ENCODE results near the gene SHTN1.

The SHTN1 gene

GRCh38 chr10:116875897-116876296 lies 129.1 kb downstream of the SHTN1 start:
- TF ChIP-seq CTCF (IDR thresholded peaks at IDR 0.05; ENCODE audit: low read depth, low read length): no peak
- H3K4me3 ChIP-seq (ENCODE audit: low read depth, low read length): no peak overlapping the region

- H3K4me3 ChIP-seq (ENCODE audit: low read depth, low read length): no peak overlapping the region
- no peak for TF ChIP-seq CTCF (IDR thresholded peaks at IDR 0.05; ENCODE audit: low read depth, low read length)
Observed at GRCh38 chr10:116873134-116873533, 131.9 kb downstream of the SHTN1 start.

- no peak for TF ChIP-seq CTCF (IDR thresholded peaks at IDR 0.05; ENCODE audit: low read depth, low read length)
- H3K4me3 ChIP-seq (ENCODE audit: low read depth, low read length): no peak overlapping the region
Observed at GRCh38 chr10:116870949-116871348, 134.0 kb downstream of the SHTN1 start.

- TF ChIP-seq CTCF (IDR thresholded peaks at IDR 0.05; ENCODE audit: low read depth, low read length): no peak
- H3K4me3 ChIP-seq (ENCODE audit: low read depth, low read length): no peak overlapping the region
Observed at GRCh38 chr10:116868722-116869121, 136.3 kb downstream of the SHTN1 start.

- no peak for TF ChIP-seq CTCF (IDR thresholded peaks at IDR 0.05; ENCODE audit: low read depth, low read length)
Observed at GRCh38 chr10:116868198-116868676, 136.8 kb downstream of the SHTN1 start.

GRCh38 chr10:116866987-116867595 lies 137.9 kb downstream of the SHTN1 start:
- no peak overlapping the region for H3K4me3 ChIP-seq (ENCODE audit: low read depth, low read length)
- no peak for TF ChIP-seq CTCF (IDR thresholded peaks at IDR 0.05; ENCODE audit: low read depth, low read length)

More at GRCh38 chr10:116868198-116868676, 136.8 kb downstream of the SHTN1 start:
- no peak overlapping the region for H3K4me3 ChIP-seq (ENCODE audit: low read depth, low read length)

GRCh38 chr10:116866066-116866465 lies 138.9 kb downstream of the SHTN1 start:
- TF ChIP-seq CTCF (IDR thresholded peaks at IDR 0.05; ENCODE audit: low read depth, low read length): no peak
- H3K4me3 ChIP-seq (ENCODE audit: low read depth, low read length): no peak overlapping the region
